OCI-LY3 (cell line): Measurements from ENCODE around the gene PATZ1.

Experiments
- H2AFZ ChIP-seq: fragments of 200-600, 300-600 bp; shearing (Covaris generic); 2 replicates; pipeline ENCODE4 v1.6.0; 2014; ENCODE audit warnings: antibody characterized with exemption, low read depth, low read length
- H3K27ac ChIP-seq: fragments of 200-600, 300-600 bp; sonication (generic); 2 replicates; pipeline ENCODE4 v1.5.1; 2014; ENCODE audit warnings: mild to moderate bottlenecking, low read length, moderate library complexity, mixed read lengths
- H3K27me3 ChIP-seq: fragments of 200-600, 300-600 bp; sonication (generic); 2 replicates; pipeline ENCODE4 v1.6.1; 2014; ENCODE audit warnings: low read depth, low read length, mixed read lengths
- H3K36me3 ChIP-seq: fragments of 200-600, 300-600 bp; sonication (generic); replicated peaks from 2 replicates; pipeline ENCODE3; 2014; ENCODE audit warnings: low read depth, low read length, mixed read lengths
- H3K4me1 ChIP-seq: fragments of 300-600, 200-600 bp; sonication (generic); 2 replicates; pipeline ENCODE4 v1.6.1; 2014; ENCODE audit warnings: low read length, mixed read lengths
- H3K4me2 ChIP-seq: fragments of 200-600, 300-600 bp; sonication (generic); 2 replicates; pipeline ENCODE4 v1.6.1; 2014; ENCODE audit warnings: low read length, mixed read lengths
- H3K4me3 ChIP-seq: fragments of 300-600, 200-600 bp; sonication (generic); 2 replicates; pipeline ENCODE4 v1.5.1; 2014; ENCODE audit warnings: antibody characterized with exemption, mild to moderate bottlenecking, low read length, moderate library complexity
- H3K79me2 ChIP-seq: fragments of 300-600, 200-600 bp; shearing (Covaris generic); 2 replicates; pipeline ENCODE4 v1.6.1; 2014; ENCODE audit warnings: mild to moderate bottlenecking, low read length, mixed read lengths
- H3K9ac ChIP-seq: fragments of 300-600, 200-600 bp; shearing (Covaris generic); 2 replicates; pipeline ENCODE4 v1.6.0; 2014; ENCODE audit warnings: mild to moderate bottlenecking, low read length, moderate library complexity
- H3K9me3 ChIP-seq: fragments of 200-600, 300-600 bp; shearing (Covaris generic); 2 replicates; pipeline ENCODE4 v1.6.1; 2014; ENCODE audit warnings: low read length, mixed read lengths; ENCODE audit not compliant: insufficient read depth
- H4K20me1 ChIP-seq: fragments of 200-600, 300-600 bp; sonication (generic); 2 replicates; pipeline ENCODE4 v1.6.1; 2016; ENCODE audit warnings: low read length, mixed read lengths; ENCODE audit not compliant: insufficient read depth
- EZH2phosphoT487 ChIP-seq: fragments of 200-600 bp; shearing (Covaris generic); IDR thresholded peaks from 2 replicates; pipeline ENCODE4 v1.6.1; 2018; ENCODE audit warnings: antibody characterized with exemption, mixed run types, low read depth
- TF ChIP-seq, protein P1 (sequence below): fragments of 200-600, 300-600 bp; sonication (generic); IDR thresholded peaks from 2 replicates; pipeline ENCODE4 v1.5.1; 2014; ENCODE audit warnings: antibody characterized with exemption, low read length, low read depth

The PATZ1 gene

DNA sequence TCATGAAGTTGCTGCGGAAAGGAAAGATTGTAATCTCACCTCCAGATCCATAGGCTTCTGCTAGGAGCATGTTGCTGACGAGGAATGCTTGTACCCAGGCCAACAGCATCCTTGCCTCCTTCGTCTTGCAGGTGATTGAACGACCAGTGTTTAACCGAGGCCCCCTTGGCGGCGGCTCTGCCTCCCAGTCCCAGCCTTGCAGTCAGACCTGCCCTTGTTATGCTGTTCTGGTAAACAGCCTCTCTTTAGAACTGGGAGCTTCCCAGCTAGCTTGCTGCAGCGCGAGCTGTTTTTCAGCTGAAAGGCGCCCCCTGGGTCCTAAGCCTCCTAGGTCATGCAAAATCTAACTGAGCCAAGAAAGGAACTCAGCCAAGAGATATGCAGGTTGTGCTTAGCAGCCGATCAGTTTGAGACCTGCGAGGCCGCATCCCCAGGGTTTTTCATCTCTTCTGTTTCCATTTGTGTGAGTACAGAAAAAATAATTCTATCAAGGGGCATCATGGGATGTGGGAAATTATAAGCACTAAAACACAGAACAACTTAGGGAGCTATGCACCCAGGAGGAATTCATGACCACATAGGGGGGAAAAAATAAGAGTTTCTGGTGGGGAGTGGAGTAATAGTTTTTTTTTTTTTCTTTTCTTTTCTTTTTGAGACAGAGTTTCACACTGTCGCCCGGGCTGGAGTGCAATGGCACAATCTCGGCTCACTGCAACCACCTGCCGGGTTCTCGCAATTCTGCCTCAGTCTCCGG lies 53.7 kb downstream of the PATZ1 start, which contains the start of gene PIK3IP1:
Gene PIK3IP1 (minus strand): TSS at position 253 of the 754 bp plus-strand sequence. CDS start 144 bp downstream, at position 109.
- Histone ChIP-seq H3K4me3 (peak within 1 kb of the TSS; percentile 77), H3K4me2 (peak within 1 kb of the TSS; percentile 94), H3K27ac (no peak within 1 kb of the TSS), H3K36me3 (no peaks in the 10 kb centered on the region), H2AFZ (peak within 1 kb of the TSS; percentile 90), H3K4me1 (peaks cover 51% of the 10 kb centered on the region), H4K20me1 (no peaks in the 10 kb centered on the region), H3K27me3 (peaks cover 10% of the 10 kb centered on the region), H3K79me2 (no peaks in the 10 kb centered on the region), H3K9me3 (no peaks in the 10 kb centered on the region), H3K9ac (peak within 1 kb of the TSS; percentile 49)
- TF ChIP-seq EZH2phosphoT487, result no peak
- TF ChIP-seq, protein P1, sequence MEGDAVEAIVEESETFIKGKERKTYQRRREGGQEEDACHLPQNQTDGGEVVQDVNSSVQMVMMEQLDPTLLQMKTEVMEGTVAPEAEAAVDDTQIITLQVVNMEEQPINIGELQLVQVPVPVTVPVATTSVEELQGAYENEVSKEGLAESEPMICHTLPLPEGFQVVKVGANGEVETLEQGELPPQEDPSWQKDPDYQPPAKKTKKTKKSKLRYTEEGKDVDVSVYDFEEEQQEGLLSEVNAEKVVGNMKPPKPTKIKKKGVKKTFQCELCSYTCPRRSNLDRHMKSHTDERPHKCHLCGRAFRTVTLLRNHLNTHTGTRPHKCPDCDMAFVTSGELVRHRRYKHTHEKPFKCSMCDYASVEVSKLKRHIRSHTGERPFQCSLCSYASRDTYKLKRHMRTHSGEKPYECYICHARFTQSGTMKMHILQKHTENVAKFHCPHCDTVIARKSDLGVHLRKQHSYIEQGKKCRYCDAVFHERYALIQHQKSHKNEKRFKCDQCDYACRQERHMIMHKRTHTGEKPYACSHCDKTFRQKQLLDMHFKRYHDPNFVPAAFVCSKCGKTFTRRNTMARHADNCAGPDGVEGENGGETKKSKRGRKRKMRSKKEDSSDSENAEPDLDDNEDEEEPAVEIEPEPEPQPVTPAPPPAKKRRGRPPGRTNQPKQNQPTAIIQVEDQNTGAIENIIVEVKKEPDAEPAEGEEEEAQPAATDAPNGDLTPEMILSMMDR, result peak; percentile 64

DNA sequence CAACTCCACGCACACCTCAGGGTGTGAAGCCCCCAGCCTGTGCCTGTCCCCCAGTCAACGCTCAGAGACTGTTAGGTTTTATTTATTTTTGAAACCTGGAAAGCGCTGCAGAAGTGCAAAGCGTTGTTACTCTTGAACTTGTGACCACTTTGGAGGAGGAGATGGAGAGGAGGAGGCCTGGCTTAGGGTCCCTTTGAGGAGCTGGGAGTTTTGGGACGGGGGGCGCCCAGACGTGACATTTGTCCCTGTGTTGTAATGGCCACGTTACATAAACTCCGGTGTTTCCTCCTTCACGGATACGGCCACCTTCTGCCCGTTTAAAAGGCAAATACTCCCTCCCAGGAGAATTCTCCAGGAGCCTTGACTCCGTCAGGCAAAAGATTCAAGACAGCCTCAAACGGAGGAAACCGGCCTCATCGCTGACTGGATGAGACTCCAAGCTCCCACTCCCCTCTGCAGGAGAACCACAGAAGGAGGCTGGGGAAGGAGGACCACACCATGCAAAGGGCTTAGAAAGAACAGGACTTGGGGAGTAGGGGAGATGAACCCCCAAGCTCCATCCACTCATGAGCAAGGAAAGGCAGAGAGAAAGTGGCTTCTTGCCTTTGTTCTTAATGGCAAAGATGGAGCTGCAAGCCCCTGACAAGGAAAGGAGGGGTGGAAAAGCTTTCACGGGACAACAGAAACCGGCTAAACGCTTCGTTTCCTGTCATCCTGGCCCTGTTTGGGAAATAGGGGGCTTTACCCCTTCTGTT lies 54.5 kb downstream of the PATZ1 start:
- H3K4me1 ChIP-seq, result peaks cover 50% of the 10 kb centered on the region
- H3K27ac ChIP-seq, result no peak overlapping the region
- no peaks in the 10 kb centered on the region for H4K20me1 ChIP-seq
- peak overlapping the region; percentile 90 for H2AFZ ChIP-seq
- no peaks in the 10 kb centered on the region for H3K36me3 ChIP-seq
- peaks cover 4% of the 10 kb centered on the region for H3K27me3 ChIP-seq
- H3K9ac ChIP-seq, result peak overlapping the region; percentile 49
- H3K9me3 ChIP-seq, result no peaks in the 10 kb centered on the region
- peak overlapping the region; percentile 77 for H3K4me3 ChIP-seq
- H3K79me2 ChIP-seq, result no peaks in the 10 kb centered on the region
- peak overlapping the region; percentile 94 for H3K4me2 ChIP-seq
- TF ChIP-seq, protein P1, result no peak
- no peak for TF ChIP-seq EZH2phosphoT487

- no peak for TF ChIP-seq EZH2phosphoT487
- TF ChIP-seq, protein P1, result no peak
- H4K20me1 ChIP-seq, result no peaks in the 10 kb centered on the region
- peak overlapping the region; percentile 83 for H3K4me2 ChIP-seq
- H2AFZ ChIP-seq, result peak overlapping the region; percentile 61; the same call in 1 of the 2 replicates
- H3K4me3 ChIP-seq, result peak overlapping the region; percentile 80
- peaks cover 41% of the 10 kb centered on the region for H3K4me1 ChIP-seq
- H3K36me3 ChIP-seq, result no peaks in the 10 kb centered on the region
- H3K9ac ChIP-seq, result peak overlapping the region; percentile 58; the same call in 1 of the 2 replicates
- no peaks in the 10 kb centered on the region for H3K27me3 ChIP-seq
- H3K9me3 ChIP-seq, result no peaks in the 10 kb centered on the region
- H3K79me2 ChIP-seq, result no peaks in the 10 kb centered on the region
- H3K27ac ChIP-seq, result peak overlapping the region; percentile 63
Observed at GRCh38 chr22:31290494-31291471, 55.4 kb downstream of the PATZ1 start.
